GM18505 (cell line): ENCODE data around the gene OR5H2.
"Not testable (repeated sequence)": the region's sequence is repeated elsewhere in the genome, so short reads cannot be mapped to it uniquely, and the experiment has no call there.

Source experiments
- ATAC-seq: cut with Tn5 transposase; IDR thresholded peaks from one replicate; pipeline ENCODE4 v1.9.1; 2021; ENCODE audit not compliant: unreplicated experiment
- POLR2A ChIP-seq: IDR thresholded peaks from 4 replicates; pipeline ENCODE4 v1.6.1; 2011; ENCODE audit warnings: borderline replicate concordance; ENCODE audit not compliant: insufficient read depth, insufficient read length; ENCODE audit errors: extremely low read depth

The OR5H2 gene

GRCh38 chr3:98282205-98282604, at the start of gene OR5H2:
Gene OR5H2, plus strand, starts transcription at chr3:98282505. Its CDS starts 398 bp downstream, at chr3:98282903.
- ATAC-seq, result no peak
- TF ChIP-seq POLR2A, result no peak

- peak; percentile 56 for ATAC-seq
These were observed 48.8 kb upstream of the OR5H2 start for GRCh38 chr3:98233468-98233867.

GRCh38 chr3:98240131-98240530, 42.2 kb upstream of the OR5H2 start:
- no peak for TF ChIP-seq POLR2A
- no peak for ATAC-seq

More at GRCh38 chr3:98233468-98233867, 48.8 kb upstream of the OR5H2 start:
- TF ChIP-seq POLR2A, result no peak

GRCh38 chr3:98242155-98242554, 40.1 kb upstream of the OR5H2 start:
- ATAC-seq, result no peak
- no peak for TF ChIP-seq POLR2A

GRCh38 chr3:98243843-98244242, 38.5 kb upstream of the OR5H2 start:
- no peak for ATAC-seq
- no peak for TF ChIP-seq POLR2A

- TF ChIP-seq POLR2A, result no peak
- ATAC-seq, result no peak
These were observed 36.2 kb upstream of the OR5H2 start for GRCh38 chr3:98246142-98246541.

GRCh38 chr3:98256026-98256425, 26.3 kb upstream of the OR5H2 start:
- ATAC-seq, result not testable (repeated sequence)

- no peak for TF ChIP-seq POLR2A
- ATAC-seq, result peak; percentile 68
These were observed 22.6 kb upstream of the OR5H2 start for GRCh38 chr3:98259707-98260106.

GRCh38 chr3:98262046-98262445, 20.3 kb upstream of the OR5H2 start:
- TF ChIP-seq POLR2A, result no peak
- no peak for ATAC-seq

GRCh38 chr3:98263944-98264343, 18.4 kb upstream of the OR5H2 start, which contains the start of gene OR5H6:
Gene OR5H6, plus strand, starts transcription at chr3:98264244. Its CDS starts 89 bp downstream, at chr3:98264333.
- ATAC-seq, result no peak
- no peak for TF ChIP-seq POLR2A

GRCh38 chr3:98269846-98270245, 12.5 kb upstream of the OR5H2 start:
- ATAC-seq, result no peak
- TF ChIP-seq POLR2A, result no peak

GRCh38 chr3:98272126-98272525, 10.2 kb upstream of the OR5H2 start:
- no peak for TF ChIP-seq POLR2A
- ATAC-seq, result no peak

GRCh38 chr3:98274914-98275313, 7.4 kb upstream of the OR5H2 start:
- ATAC-seq, result no peak
- no peak for TF ChIP-seq POLR2A

GRCh38 chr3:98290916-98291315, 8.6 kb downstream of the OR5H2 start:
- TF ChIP-seq POLR2A, result no peak
- no peak for ATAC-seq

- ATAC-seq, result no peak
- no peak for TF ChIP-seq POLR2A
These were observed 9.1 kb downstream of the OR5H2 start for GRCh38 chr3:98291332-98291957.
